Measurements from ENCODE around the gene MOXD1.

GRCh38 chr6:132344811-132345210 lies 56.5 kb downstream of the MOXD1 start:
- TF ChIP-seq POLR2A (IDR thresholded peaks at IDR 0.05) (no peak), POLR2AphosphoS5 (IDR thresholded peaks at IDR 0.05) (no peak), CTCF (IDR thresholded peaks at IDR 0.05) (no peak)

All from prostate gland (tissue), 2 donors.